ENCODE measurements around the gene SLC44A5.
"Not testable (repeated sequence)": the region's sequence is repeated elsewhere in the genome, so short reads cannot be mapped to it uniquely, and the experiment has no call there.

Gene SLC44A5

GRCh38 chr1:75444220-75444619 is 166.7 kb downstream of the SLC44A5 start:
- no peak for DNase-seq

DNA sequence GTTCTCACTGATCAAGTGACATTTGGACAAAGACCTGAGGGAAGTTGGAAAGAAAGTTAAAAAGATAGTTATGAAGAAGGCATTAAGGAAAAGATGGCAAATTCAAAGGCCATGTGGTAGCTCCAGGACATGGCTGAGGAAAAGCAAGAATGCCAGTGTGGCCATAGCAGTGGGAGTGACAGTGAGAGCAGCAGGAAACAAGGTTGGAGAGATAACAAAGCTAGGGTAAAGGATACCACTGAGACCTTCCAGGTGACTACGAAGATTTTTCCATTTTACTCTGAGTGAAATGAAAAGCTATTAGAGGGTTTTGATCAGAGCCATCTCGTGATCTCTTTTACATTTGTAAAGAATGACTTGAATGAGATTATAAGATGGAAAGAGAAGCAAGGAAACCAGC is 170.6 kb downstream of the SLC44A5 start:
- DNase-seq: no peak

GRCh38 chr1:75438355-75438754 is 172.6 kb downstream of the SLC44A5 start:
- DNase-seq: no peak

GRCh38 chr1:75431843-75432242 is 179.1 kb downstream of the SLC44A5 start:
- no peak for DNase-seq

GRCh38 chr1:75430526-75430925 is 180.4 kb downstream of the SLC44A5 start:
- DNase-seq: no peak

GRCh38 chr1:75426688-75427087 is 184.2 kb downstream of the SLC44A5 start:
- DNase-seq: no peak

- no peak for DNase-seq
Measured at GRCh38 chr1:75425001-75425650, 185.8 kb downstream of the SLC44A5 start.

DNA sequence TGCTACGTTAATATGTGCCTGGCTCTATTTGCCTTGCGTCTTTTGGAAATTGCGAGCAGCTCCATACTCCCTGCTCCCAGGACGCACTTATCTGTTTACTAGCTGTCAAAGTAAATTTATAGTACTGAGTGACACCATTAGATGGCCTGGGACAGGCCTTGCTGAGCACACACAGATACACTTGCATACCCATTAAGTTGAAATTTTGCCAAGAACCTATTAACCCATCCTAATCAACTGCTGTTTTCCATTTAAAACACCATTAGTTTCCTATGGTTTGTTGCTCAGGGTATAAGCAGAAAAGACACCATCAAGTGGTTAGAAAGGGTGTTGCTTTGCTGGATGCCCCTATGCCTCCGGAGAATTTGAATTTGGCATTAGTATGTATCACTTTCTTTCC is 187.3 kb downstream of the SLC44A5 start:
- DNase-seq: no peak

DNA sequence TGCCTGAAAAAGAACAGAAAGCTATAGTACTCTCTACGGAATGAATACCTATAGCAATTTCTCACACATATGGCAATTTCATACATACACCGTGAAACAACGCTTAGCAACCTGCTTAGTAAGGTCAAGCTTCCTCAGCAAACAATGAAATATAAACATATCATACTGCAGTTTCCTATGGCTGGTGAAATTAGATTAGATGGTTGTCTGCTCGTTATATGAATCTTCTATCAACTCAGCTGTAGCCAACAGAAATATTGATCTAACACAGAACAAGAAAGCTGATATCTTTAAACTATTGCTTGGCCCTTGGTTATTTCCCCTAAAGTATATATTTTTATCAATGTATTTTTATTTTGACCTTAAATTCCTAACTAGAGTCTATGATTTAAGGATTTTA is 187.8 kb downstream of the SLC44A5 start:
- no peak for DNase-seq

DNA sequence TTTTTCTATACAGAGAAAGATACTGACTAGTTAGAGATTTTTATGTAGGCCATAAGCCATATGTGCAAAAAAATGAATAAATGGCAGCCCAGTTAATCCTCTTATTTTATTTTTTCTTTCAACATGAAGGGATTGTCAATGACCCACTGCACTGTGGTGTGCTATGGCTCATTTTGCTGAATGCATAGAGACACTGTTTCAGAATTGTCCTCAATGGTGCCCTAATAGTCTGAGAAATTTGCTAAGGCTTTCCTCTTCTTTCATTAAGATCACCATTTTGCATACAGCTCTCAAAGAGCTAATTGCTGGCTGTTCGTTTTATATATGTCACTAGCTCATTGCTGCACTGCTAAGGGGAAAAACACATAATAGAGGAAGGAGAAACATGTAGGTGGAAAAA is 189.5 kb downstream of the SLC44A5 start:
- no peak for DNase-seq

- DNase-seq: no peak
Measured at GRCh38 chr1:75415187-75415586, 195.7 kb downstream of the SLC44A5 start.

- DNase-seq: no peak
Measured at GRCh38 chr1:75412616-75413015, 198.3 kb downstream of the SLC44A5 start.

DNA sequence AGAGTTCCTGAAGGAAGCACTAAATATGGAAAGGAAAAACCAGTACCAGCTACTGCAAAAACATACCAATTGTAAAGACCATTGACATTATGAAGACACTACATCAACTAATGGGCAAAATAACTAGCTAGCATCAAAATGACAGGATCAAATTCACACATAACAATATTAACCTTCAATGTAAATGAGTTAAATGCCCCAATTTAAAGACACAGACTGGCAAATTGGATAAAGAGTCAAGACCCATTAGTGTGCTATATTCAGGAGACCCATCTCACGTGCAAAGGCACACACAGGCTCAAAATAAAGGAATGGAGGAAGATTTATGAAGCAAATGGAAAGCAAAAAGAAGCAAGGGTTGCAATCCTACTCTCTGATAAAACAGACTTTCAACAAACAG is 206.2 kb downstream of the SLC44A5 start:
- not testable (repeated sequence) for DNase-seq

DNA sequence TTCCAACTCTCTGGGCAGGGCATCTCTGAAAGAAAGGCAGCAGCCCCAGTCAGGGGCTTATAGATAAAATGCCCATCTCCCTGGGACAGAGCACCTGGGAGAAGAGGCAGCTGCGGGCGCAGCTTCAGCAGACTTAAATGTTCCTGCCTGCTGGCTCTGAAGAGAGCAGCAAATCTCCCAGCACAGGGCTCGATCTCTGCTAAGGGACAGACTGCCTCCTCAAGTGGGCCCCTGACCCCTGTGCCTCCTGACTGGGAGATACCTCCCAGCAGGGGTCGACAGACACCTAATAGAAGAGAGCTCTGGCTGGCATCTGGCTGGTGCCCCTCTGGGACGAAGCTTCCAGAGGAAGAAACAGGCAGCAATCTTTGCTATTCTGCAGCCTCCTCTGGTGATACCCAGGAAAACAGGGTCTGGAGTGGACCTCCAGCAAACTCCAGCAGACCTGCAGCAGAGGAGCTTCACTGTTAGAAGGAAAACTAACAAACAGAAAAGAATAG is 207.7 kb downstream of the SLC44A5 start:
- not testable (repeated sequence) for DNase-seq

DNA sequence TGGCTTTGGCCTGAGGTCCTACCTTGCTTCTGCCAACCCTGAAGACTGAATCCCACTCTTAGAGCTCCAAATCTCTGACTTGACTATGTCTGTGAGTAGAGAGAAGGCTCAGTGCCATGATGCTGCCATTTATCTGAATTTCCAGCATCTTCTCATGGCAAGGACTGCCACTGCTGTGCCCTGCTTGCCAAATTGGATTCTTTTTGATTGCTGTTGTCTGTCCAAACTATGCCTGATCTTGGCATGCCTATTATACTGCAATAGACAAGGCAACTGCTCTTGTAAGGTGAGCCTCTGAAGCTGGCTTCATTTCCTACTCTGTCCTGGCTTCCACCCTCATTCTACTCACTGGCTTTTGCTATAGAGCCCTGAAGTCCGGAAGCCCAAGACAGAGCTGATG is 210.2 kb downstream of the SLC44A5 start:
- no peak for DNase-seq

DNA sequence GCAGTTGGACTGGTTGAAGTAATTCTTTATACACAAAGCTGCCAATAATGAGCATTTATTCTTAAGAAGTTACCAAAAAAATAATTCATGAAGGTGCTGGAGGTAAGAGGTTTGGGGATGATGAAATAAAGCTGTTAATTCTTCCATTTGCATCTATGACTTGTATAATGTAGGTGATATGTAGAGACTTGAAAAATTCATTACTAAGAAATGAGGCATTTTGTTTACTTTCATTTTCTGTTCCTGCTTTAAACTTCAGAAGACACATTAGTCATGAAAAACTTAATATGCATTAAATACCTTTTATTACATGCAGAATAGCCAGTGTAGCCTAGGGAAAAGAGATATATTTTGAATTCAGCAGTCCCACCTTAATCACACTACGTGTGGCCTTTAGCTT is 214.2 kb downstream of the SLC44A5 start:
- DNase-seq: no peak

GRCh38 chr1:75396260-75396659 is 214.7 kb downstream of the SLC44A5 start:
- no peak for DNase-seq

- DNase-seq: no peak
Measured at GRCh38 chr1:75394386-75395139, 216.4 kb downstream of the SLC44A5 start.

GRCh38 chr1:75392278-75392677 is 218.6 kb downstream of the SLC44A5 start:
- no peak for DNase-seq

DNA sequence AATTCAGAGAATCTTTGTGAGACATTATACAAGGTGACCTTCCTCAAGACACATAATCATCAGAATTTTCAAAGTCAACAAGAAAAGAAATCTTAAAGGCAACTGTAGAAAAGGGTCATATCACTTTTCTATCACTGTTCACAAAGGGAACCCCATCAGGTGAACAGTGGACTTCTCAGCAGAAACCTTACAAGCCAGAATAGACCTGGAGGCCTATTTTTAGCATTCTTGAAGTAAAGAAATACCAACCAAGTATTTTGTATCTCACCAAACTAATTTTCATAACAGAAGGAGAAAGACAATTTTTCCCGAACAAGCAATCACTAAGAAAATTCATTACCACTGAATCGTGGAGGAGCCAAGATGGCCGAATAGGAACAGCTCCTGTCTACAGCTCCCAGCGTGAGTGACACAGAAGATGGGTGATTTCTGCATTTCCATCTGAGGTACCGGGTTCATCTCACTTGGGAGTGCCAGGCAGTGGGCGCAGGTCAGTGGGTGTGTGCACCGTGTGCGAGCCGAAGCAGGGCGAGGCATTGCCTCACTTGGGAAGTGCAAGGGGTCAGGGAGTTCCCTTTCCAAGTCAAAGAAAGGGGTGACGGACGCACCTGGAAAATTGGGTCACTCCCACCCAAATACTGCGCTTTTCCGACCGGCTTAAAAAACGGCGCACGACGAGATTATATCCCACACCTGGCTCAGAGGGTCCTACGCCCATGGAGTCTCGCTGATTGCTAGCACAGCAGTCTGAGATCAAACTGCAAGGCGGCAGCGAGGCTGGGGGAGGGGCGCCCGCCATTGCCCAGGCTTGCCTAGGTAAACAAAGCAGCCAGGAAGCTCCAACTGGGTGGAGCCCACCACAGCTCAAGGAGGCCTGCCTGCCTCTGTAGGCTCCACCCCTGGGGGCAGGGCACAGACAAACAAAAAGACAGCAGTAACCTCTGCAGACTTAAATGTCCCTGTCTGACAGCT is 235.2 kb downstream of the SLC44A5 start:
- DNase-seq: peak in 1 of 6 experiments; percentile 20

GRCh38 chr1:75373542-75374159 is 237.3 kb downstream of the SLC44A5 start:
- no peak for DNase-seq

GRCh38 chr1:75366595-75366994 is 244.3 kb downstream of the SLC44A5 start:
- no peak for DNase-seq

DNA sequence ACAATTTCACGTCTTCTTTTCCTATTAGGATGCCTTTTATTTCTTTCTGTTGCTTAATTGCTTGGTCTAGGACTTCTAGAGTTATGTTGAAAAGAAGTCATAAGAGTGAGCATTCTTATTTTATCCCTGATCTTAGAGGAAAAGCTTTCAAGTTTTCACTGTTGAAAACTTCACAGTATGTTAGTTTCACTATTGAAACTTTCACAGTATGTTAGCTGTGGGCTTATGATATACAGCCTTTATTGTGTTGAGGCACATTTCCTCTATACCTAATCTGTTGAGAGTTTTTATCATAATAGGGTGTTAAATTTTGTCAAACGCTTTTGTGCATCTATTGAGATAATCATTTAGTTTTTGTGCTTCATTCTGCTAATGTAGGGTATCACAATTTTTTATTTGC is 249.7 kb downstream of the SLC44A5 start:
- no peak for DNase-seq

All from stimulated activated naive CD4-positive, alpha-beta T cell (primary cell).